Measurements from ENCODE around the gene RTN4R. TPM values are rescaled to one million over a fixed set of nuclear protein-coding genes. Genes with fewer than 3 reads are reported as not detected.

The RTN4R gene
- total RNA-seq, 4 donors from 2014 or later, result 0.64 to 22.8 (median 3.0) TPM; not detected in 1

- intact Hi-C loops (cut with DNase I; ENCODE audit: low total_unique reads) (no loop called here), in situ Hi-C loops (cut with MboI; ENCODE audit: low pct_ligation_motif_present in 1 of 4, low pct_unique_long_range_greater_than_20kb in 1 of 4, low sequenced_read_pairs in 3 of 4) (loop anchor here in 2 of 4 donors (10.0 kb wide), 1 partner anchor 142 kb away; the partner anchor contains the start of gene CCDC188 (in 2 of the 2))
- peaks cover 23% of the 10 kb centered on the region for H3K27me3 ChIP-seq
- TF ChIP-seq POLR2A (IDR thresholded peaks at IDR 0.05) (no peak), CTCF (IDR thresholded peaks at IDR 0.05) (no peak), EP300 (IDR thresholded peaks at IDR 0.05; ENCODE audit: low read depth) (no peak), POLR2AphosphoS5 (IDR thresholded peaks at IDR 0.05) (no peak)
- H3K4me3 ChIP-seq, result no peak overlapping the region
- no peak for DNase-seq
- H3K4me1 ChIP-seq, result peaks cover 0 to 15% (median 14%) of the 10 kb centered on the region in 4 donors
- H3K27ac ChIP-seq, result no peak overlapping the region
- no peaks in the 10 kb centered on the region for H3K36me3 ChIP-seq
- WGBS, 2 donors (ENCODE audit: low coverage in 1 of 2), result 76 to 93% methylated on average over 7 to 9 of the region's 9 CpGs
- H3K9me3 ChIP-seq, result no peaks in the 10 kb centered on the region
These were observed 28.5 kb upstream of the RTN4R start for GRCh38 chr22:20296598-20296997.

- peaks cover 12% of the 10 kb centered on the region for H3K27me3 ChIP-seq
- in situ Hi-C loops (cut with MboI; ENCODE audit: low pct_ligation_motif_present in 1 of 4, low pct_unique_long_range_greater_than_20kb in 1 of 4, low sequenced_read_pairs in 3 of 4) (loop anchor here in 2 of 4 donors (10.0 kb wide), 1 partner anchor 141 kb away; the partner anchor contains the start of gene CCDC188 (in 2 of the 2)), intact Hi-C loops (cut with DNase I; ENCODE audit: low total_unique reads) (no loop called here)
- TF ChIP-seq CTCF (IDR thresholded peaks at IDR 0.05) (no peak), POLR2A (IDR thresholded peaks at IDR 0.05) (no peak), EP300 (IDR thresholded peaks at IDR 0.05; ENCODE audit: low read depth) (no peak), POLR2AphosphoS5 (IDR thresholded peaks at IDR 0.05) (no peak)
- H3K4me3 ChIP-seq, result no peak overlapping the region
- H3K4me1 ChIP-seq, result peaks cover 0 to 15% (median 14%) of the 10 kb centered on the region in 4 donors
- H3K27ac ChIP-seq, result no peak overlapping the region
- no peak for DNase-seq
- 75% methylated on average over 5 to 12 of the region's 12 CpGs for WGBS, 2 donors (ENCODE audit: low coverage in 1 of 2)
- H3K36me3 ChIP-seq, result no peaks in the 10 kb centered on the region
- no peaks in the 10 kb centered on the region for H3K9me3 ChIP-seq
These were observed 27.3 kb upstream of the RTN4R start for GRCh38 chr22:20295262-20296064.

- 67 to 71% methylated on average over 3 to 13 of the region's 13 CpGs for WGBS, 2 donors (ENCODE audit: low coverage in 1 of 2)
- in situ Hi-C loops (cut with MboI; ENCODE audit: low pct_ligation_motif_present in 1 of 4, low pct_unique_long_range_greater_than_20kb in 1 of 4, low sequenced_read_pairs in 3 of 4), result loop anchor here in 3 of 4 donors (5.0 to 10.0 kb wide), 2 partner anchors 135 to 138 kb away; partner anchors contain the start of gene CCDC188 (in 2 of the 3)
- TF ChIP-seq POLR2A (IDR thresholded peaks at IDR 0.05) (no peak), EP300 (IDR thresholded peaks at IDR 0.05; ENCODE audit: low read depth) (no peak), CTCF (IDR thresholded peaks at IDR 0.05) (no peak), POLR2AphosphoS5 (IDR thresholded peaks at IDR 0.05) (no peak)
These were observed 24.6 kb upstream of the RTN4R start for GRCh38 chr22:20292673-20293232.

GRCh38 chr22:20292108-20292507 is 24.0 kb upstream of the RTN4R start:
- H3K27ac ChIP-seq, result no peak overlapping the region
- 71 to 73% methylated on average over 5 of the region's 5 CpGs for WGBS, 2 donors (ENCODE audit: low coverage in 1 of 2)
- H3K27me3 ChIP-seq, result no peaks in the 10 kb centered on the region
- intact Hi-C loops (cut with DNase I; ENCODE audit: low total_unique reads) (no loop called here), in situ Hi-C loops (cut with MboI; ENCODE audit: low pct_ligation_motif_present in 1 of 4, low pct_unique_long_range_greater_than_20kb in 1 of 4, low sequenced_read_pairs in 3 of 4) (loop anchor here in 3 of 4 donors (5.0 to 10.0 kb wide), 2 partner anchors 135 to 137 kb away; partner anchors contain the start of gene CCDC188 (in 2 of the 3))
- no peaks in the 10 kb centered on the region for H3K36me3 ChIP-seq
- no peak overlapping the region for H3K4me3 ChIP-seq
- TF ChIP-seq EP300 (IDR thresholded peaks at IDR 0.05; ENCODE audit: low read depth) (no peak), POLR2AphosphoS5 (IDR thresholded peaks at IDR 0.05) (no peak), CTCF (IDR thresholded peaks at IDR 0.05) (no peak), POLR2A (IDR thresholded peaks at IDR 0.05) (no peak)
- H3K9me3 ChIP-seq, result no peaks in the 10 kb centered on the region
- DNase-seq, result no peak
- no peaks in the 10 kb centered on the region for H3K4me1 ChIP-seq

More at GRCh38 chr22:20292673-20293232, 24.6 kb upstream of the RTN4R start:
- Histone ChIP-seq H3K4me1 (no peaks in the 10 kb centered on the region), H3K9me3 (no peaks in the 10 kb centered on the region), H3K36me3 (no peaks in the 10 kb centered on the region), H3K27me3 (no peaks in the 10 kb centered on the region), H3K27ac (no peak overlapping the region), H3K4me3 (no peak overlapping the region)
- DNase-seq, result no peak
- intact Hi-C loops (cut with DNase I; ENCODE audit: low total_unique reads), result no loop called here
